Nephron (organoid): ENCODE data around the gene PTPRE.

Experiments
- H3K27ac Mint-ChIP-seq, 3 experiments: 2 replicates each; pipeline ENCODE4 v1.8.0; 2020; ENCODE audit warnings: mixed read lengths in 3 of 3, mild to moderate bottlenecking in 2 of 3, moderate library complexity in 1 of 3
- H3K27me3 Mint-ChIP-seq: 2 replicates; pipeline ENCODE4 v1.8.0; 2021; ENCODE audit warnings: low read depth, mild to moderate bottlenecking, moderate library complexity, mixed read lengths
- H3K36me3 Mint-ChIP-seq: 2 replicates; pipeline ENCODE4 v1.8.0; 2020; ENCODE audit warnings: low read depth, mixed read lengths
- H3K4me1 Mint-ChIP-seq: 2 replicates; pipeline ENCODE4 v1.8.0; 2020; ENCODE audit warnings: mixed read lengths
- H3K4me3 Mint-ChIP-seq, 3 experiments: 2 replicates each; pipeline ENCODE4 v1.8.0; 2020; ENCODE audit warnings: mild to moderate bottlenecking in 3 of 3, mixed read lengths in 3 of 3, moderate library complexity in 2 of 3
- H3K9me3 Mint-ChIP-seq: 2 replicates; pipeline ENCODE4 v1.8.0; 2020; ENCODE audit warnings: mixed read lengths
- TF ChIP-seq, protein P1 (sequence below), 3 experiments: fragments of 200-600 bp; sonication (generic); IDR thresholded peaks; one replicate each; pipeline ENCODE4 v1.5.0; 2021; ENCODE audit warnings: antibody characterized with exemption in 3 of 3; ENCODE audit not compliant: unreplicated experiment in 3 of 3

The PTPRE gene

DNA sequence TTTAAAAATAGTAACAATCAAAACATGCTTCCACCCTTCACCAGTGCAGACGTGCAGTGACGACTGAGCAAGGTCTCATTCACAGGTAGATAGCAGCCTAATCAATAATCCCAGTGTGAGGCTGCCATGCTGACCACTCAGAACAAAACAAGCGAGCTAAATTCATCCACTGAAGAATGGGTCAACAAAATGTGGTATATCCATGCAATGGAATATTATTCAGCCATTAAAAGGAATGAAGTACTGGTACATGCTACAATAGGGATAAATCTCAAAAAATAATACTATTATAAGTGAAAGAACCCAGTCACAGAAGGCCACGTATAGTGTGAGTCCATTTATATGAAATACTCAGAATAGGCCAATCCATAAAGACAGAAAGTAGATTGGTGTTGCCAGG is 74.0 kb downstream of the PTPRE start:
- H3K27me3 Mint-ChIP-seq, result peaks cover 4% of the 10 kb centered on the region
- peaks cover 19% of the 10 kb centered on the region for H3K4me1 Mint-ChIP-seq
- no peak overlapping the region for H3K4me3 Mint-ChIP-seq
- no peak overlapping the region for H3K27ac Mint-ChIP-seq
- H3K36me3 Mint-ChIP-seq, result no peaks in the 10 kb centered on the region
- TF ChIP-seq, protein P1, sequence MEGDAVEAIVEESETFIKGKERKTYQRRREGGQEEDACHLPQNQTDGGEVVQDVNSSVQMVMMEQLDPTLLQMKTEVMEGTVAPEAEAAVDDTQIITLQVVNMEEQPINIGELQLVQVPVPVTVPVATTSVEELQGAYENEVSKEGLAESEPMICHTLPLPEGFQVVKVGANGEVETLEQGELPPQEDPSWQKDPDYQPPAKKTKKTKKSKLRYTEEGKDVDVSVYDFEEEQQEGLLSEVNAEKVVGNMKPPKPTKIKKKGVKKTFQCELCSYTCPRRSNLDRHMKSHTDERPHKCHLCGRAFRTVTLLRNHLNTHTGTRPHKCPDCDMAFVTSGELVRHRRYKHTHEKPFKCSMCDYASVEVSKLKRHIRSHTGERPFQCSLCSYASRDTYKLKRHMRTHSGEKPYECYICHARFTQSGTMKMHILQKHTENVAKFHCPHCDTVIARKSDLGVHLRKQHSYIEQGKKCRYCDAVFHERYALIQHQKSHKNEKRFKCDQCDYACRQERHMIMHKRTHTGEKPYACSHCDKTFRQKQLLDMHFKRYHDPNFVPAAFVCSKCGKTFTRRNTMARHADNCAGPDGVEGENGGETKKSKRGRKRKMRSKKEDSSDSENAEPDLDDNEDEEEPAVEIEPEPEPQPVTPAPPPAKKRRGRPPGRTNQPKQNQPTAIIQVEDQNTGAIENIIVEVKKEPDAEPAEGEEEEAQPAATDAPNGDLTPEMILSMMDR (IDR thresholded peaks at IDR 0.05; ENCODE audit: unreplicated experiment in 3 of 3), result no peak
- peaks cover 8% of the 10 kb centered on the region for H3K9me3 Mint-ChIP-seq

DNA sequence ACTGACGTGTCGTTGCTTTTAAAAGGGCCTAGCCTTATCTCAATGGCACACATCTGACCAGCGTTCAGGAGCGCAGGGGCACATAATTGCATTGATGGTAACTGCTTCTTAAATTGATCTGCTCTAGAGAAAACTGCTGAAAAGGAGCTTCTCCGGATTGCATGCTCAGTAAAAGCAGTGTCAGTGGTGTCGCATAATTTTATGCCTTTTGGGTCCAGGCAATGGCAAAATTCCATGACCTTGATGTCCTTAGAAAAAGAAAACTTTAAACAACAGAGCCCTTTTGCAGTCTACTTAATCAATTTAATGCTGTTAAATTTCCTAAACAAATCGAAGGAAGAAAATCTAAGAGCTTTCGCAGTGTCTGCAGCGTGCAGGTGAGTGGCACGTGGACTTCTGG is 75.7 kb downstream of the PTPRE start:
- Mint-ChIP-seq H3K27ac (no peak overlapping the region), H3K36me3 (no peaks in the 10 kb centered on the region), H3K27me3 (no peaks in the 10 kb centered on the region), H3K4me1 (peaks cover 8% of the 10 kb centered on the region), H3K9me3 (peaks cover 8% of the 10 kb centered on the region), H3K4me3 (no peak overlapping the region)
- TF ChIP-seq, protein P1 (IDR thresholded peaks at IDR 0.05; ENCODE audit: unreplicated experiment in 3 of 3), result no peak

DNA sequence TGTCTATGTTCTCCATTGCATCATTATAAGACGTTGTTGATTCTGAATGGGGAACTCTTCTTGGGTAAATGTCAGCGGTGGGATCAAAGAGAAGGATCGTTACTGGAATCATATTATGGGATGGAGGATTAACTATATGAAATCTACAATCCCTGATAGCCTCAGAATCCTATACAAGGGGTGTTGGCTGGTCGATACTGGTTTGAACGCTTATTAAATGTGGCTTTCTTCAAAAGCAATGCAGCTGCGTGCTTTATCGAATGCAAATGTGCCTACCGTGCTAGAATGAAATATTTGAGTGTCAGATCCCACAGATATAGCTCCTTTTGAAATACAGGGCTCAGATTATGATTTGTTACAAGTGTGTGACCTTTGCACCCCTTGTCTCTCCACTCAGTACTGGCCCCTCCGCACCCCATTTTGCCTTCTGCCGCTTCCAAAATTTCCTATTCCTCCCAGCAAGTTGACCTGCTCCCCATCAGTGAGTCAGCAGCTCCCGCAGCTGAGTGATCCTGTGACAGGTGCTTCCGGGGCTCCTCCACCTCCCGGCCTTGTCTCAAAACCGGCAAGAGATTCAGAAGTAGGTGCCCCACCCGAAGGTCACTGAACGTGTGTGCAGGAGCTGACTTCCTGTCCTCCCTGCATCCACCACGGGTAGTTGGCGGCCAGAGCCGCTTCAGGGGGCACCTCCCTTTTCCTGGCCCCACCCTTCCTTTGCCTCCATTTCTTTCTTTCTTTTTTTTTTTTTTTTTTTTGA is 76.6 kb downstream of the PTPRE start:
- TF ChIP-seq, protein P1 (IDR thresholded peaks at IDR 0.05; ENCODE audit: unreplicated experiment in 3 of 3), result no peak
- H3K36me3 Mint-ChIP-seq, result no peaks in the 10 kb centered on the region
- H3K27me3 Mint-ChIP-seq, result peaks cover 3% of the 10 kb centered on the region
- H3K4me3 Mint-ChIP-seq, result no peak overlapping the region
- H3K4me1 Mint-ChIP-seq, result peaks cover 4% of the 10 kb centered on the region
- H3K9me3 Mint-ChIP-seq, result peaks cover 8% of the 10 kb centered on the region
- H3K27ac Mint-ChIP-seq, result no peak overlapping the region

DNA sequence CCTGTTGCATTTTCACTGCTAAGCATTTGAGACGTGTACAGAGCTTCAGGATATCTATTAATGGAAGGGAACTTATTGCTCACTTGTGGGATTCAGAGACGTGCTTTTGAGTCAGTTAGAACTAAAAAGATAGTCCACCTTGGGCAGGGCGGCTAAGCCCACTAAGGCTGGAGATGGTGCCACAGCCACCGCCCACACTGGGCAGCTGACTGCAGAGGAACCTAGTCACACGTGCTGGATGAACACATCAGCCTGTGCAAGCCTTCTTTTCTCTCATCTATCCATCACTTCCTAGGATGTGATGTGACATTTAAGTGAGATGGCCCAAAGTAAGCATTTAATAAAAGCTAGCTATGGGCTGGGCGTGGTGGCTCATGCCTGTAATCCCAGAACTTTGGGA is 78.0 kb downstream of the PTPRE start:
- peaks cover 6% of the 10 kb centered on the region for H3K9me3 Mint-ChIP-seq
- H3K4me1 Mint-ChIP-seq, result peaks cover 12% of the 10 kb centered on the region
- H3K27ac Mint-ChIP-seq, result no peak overlapping the region
- no peak overlapping the region for H3K4me3 Mint-ChIP-seq
- no peaks in the 10 kb centered on the region for H3K36me3 Mint-ChIP-seq
- peaks cover 4% of the 10 kb centered on the region for H3K27me3 Mint-ChIP-seq
- TF ChIP-seq, protein P1 (IDR thresholded peaks at IDR 0.05; ENCODE audit: unreplicated experiment in 3 of 3), result no peak

DNA sequence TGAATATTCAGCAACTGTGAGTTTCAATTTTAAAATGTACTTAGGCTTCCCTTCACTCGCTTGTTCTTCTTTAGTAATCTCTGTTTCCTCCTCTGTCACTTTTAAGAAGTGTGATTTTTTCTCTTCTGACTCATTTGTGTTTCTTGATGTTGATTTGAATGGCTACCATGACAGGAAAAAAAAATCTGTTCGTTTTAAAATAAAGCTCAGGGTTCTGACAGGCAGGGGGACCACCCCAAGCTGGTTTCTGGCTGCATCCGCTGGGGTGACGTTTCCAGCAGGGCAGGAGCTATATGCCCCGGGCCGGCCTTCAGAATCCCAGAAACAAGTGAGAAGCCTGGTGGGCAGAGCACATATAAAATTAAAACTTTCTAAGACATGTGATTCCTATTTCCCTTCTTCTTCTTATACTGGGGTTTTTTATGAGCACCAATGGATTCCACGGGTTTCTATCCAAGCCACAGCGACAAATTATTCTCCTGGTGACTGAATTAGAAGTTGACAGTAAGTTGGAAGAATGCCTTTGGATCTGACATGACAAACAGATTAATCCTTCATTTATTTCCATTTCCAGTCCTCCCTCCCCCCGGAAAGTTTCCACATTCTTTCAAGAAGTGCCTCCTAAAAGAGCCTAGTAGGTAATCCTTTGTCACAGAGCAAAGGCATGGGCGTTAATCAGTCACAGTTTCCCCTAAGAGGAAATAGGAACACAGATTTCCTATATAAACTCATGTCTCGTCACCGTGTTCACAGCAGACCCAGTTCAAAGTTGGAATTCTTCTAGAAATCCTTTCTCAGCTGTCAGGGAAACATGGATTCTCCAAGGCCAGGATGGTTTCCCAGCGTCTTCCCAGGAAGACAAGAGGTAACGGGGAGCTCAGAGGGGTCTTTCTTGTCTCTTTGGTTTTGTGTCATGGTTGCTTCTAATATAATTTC is 79.9 kb downstream of the PTPRE start:
- TF ChIP-seq, protein P1 (IDR thresholded peaks at IDR 0.05; ENCODE audit: unreplicated experiment in 3 of 3), result no peak

More for the DNA sequence above, 79.9 kb downstream of the PTPRE start:
- Mint-ChIP-seq H3K4me3 (no peak overlapping the region), H3K27ac (peak overlapping the region in 1 of 3 experiments; percentile 68), H3K27me3 (peaks cover 4% of the 10 kb centered on the region), H3K4me1 (peaks cover 24% of the 10 kb centered on the region), H3K9me3 (peaks cover 2% of the 10 kb centered on the region), H3K36me3 (no peaks in the 10 kb centered on the region)
